HepG2 (cell line): Measurements from ENCODE around the gene EGF. TPM values are rescaled to one million over a fixed set of nuclear protein-coding genes. Genes with fewer than 3 reads are reported as not detected.

Source experiments
- ATAC-seq: fragments of 200-7000 bp; cut with Tn5 transposase; 3 replicates; pipeline ENCODE4 v1.9.1; 2020; ENCODE audit warnings: mild to moderate bottlenecking, moderate library complexity
- BruUV-seq: library from RNA; stranded (reverse); fragments of 400-500 nt; replicated peaks from 2 replicates; lab custom pipeline; 2021; lab: Mats Ljungman, UMichigan
- CTCF ChIA-PET: fragments of 300-600 bp; formaldehyde crosslinking; extraction: SDS; loops from one replicate; lab custom pipeline; 2021; ENCODE audit warnings: low total read pairs, inconsistent platforms, low intra/inter-chr PET ratio; lab: Yijun Ruan, JAX
- POLR2A ChIA-PET: fragments of 350-600 bp; sonication (Branson Sonifier 250); formaldehyde crosslinking; loops from one replicate; lab custom pipeline; 2020; ENCODE audit warnings: antibody characterized with exemption, inconsistent platforms; lab: Yijun Ruan, JAX
- DNase-seq: peaks from one replicate; pipeline ENCODE4 v3.0.0-alpha.2; 2015; ENCODE audit warnings: low spot score
- FAIRE-seq: peaks from 3 replicates; lab custom pipeline; 2011; peaks lifted over from hg19 to GRCh38; lab: Jason Lieb, UNC
- H2AFZ ChIP-seq: one replicate; pipeline ENCODE4 v1.6.1; 2011; ENCODE audit warnings: low read length, inconsistent platforms
- H3K27ac ChIP-seq: fragments of 300-600 bp; 3 replicates; pipeline ENCODE4 v1.8.0; 2011; ENCODE audit warnings: mixed run types, mild to moderate bottlenecking, mixed read lengths, low read length, inconsistent platforms; ENCODE audit not compliant: insufficient read depth; ENCODE audit errors: extremely low read length
- H3K27me3 ChIP-seq, 2 experiments: fragments of 200-600 bp in 1 of 2; 2 replicates in 1 of 2; 3 replicates in 1 of 2; pipeline versions ENCODE4 v1.6.0 to v1.8.0; 2011; ENCODE audit warnings: low read length in 2 of 2, mild to moderate bottlenecking in 2 of 2, moderate library complexity in 2 of 2, inconsistent platforms in 1 of 2; ENCODE audit not compliant: insufficient read depth in 2 of 2, control insufficient read depth in 1 of 2
- H3K36me3 ChIP-seq, 2 experiments: fragments of 200-600 bp in 1 of 2; replicated peaks in 1 of 2; 2 replicates in 1 of 2; 3 replicates in 1 of 2; pipeline versions ENCODE4 v1.5.1 to v1.8.0; 2011; ENCODE audit warnings: low read length in 2 of 2, inconsistent platforms in 1 of 2; ENCODE audit not compliant: insufficient read depth in 2 of 2, control insufficient read depth in 1 of 2
- H3K4me1 ChIP-seq: 2 replicates; pipeline ENCODE4 v1.5.1; 2012; ENCODE audit warnings: low read length, inconsistent platforms; ENCODE audit not compliant: insufficient read depth
- H3K4me2 ChIP-seq: 2 replicates; pipeline ENCODE4 v1.6.0; 2011; ENCODE audit warnings: low read depth, low read length, inconsistent platforms
- H3K4me3 ChIP-seq, 3 experiments: fragments of 200-600 bp in 1 of 3; sonication (generic), shearing (Covaris generic) in 1 of 3; replicated peaks in 1 of 3; 2 replicates each; pipeline ENCODE4 v1.5.1; 2011 to 2016; ENCODE audit warnings: low read length in 3 of 3, inconsistent platforms in 2 of 3, low read depth in 2 of 3, mild to moderate bottlenecking in 2 of 3, control low read depth in 1 of 3, mixed read lengths in 1 of 3; ENCODE audit not compliant: insufficient read depth in 1 of 3
- H3K79me2 ChIP-seq: one replicate; pipeline ENCODE4 v1.6.1; 2011; ENCODE audit warnings: low read length, inconsistent platforms; ENCODE audit not compliant: insufficient read depth
- H3K9ac ChIP-seq: 2 replicates; pipeline ENCODE4 v1.6.0; 2011; ENCODE audit warnings: mild to moderate bottlenecking, low read depth, low read length, inconsistent platforms; ENCODE audit not compliant: insufficient read depth
- H3K9me3 ChIP-seq: 2 replicates; pipeline ENCODE4 v1.5.1; 2012; ENCODE audit warnings: mild to moderate bottlenecking, low read length
- H4K20me1 ChIP-seq: 2 replicates; pipeline ENCODE4 v1.6.0; 2011; ENCODE audit warnings: inconsistent platforms, mild to moderate bottlenecking, low read length, moderate library complexity; ENCODE audit not compliant: insufficient read depth
- HOXA7 ChIP-seq: sonication (generic); formaldehyde crosslinking; IDR thresholded peaks from 2 replicates; pipeline ENCODE4 v1.8.1; 2022; ENCODE audit warnings: mild to moderate bottlenecking, missing genetic modification reagents, moderate library complexity
- IKZF1 ChIP-seq: fragments of 450-650 bp; IDR thresholded peaks from 2 replicates; pipeline ENCODE4 v1.7.1; 2016
- KLF15 ChIP-seq: sonication (generic); formaldehyde crosslinking; IDR thresholded peaks from 2 replicates; pipeline ENCODE4 v1.8.1; 2023; ENCODE audit warnings: borderline replicate concordance, mild to moderate bottlenecking, inconsistent platforms, missing genetic modification reagents, mixed read lengths
- ZHX1 ChIP-seq: sonication (generic); formaldehyde crosslinking; IDR thresholded peaks from 2 replicates; pipeline ENCODE4 v1.8.1; 2022; ENCODE audit warnings: low read depth, mild to moderate bottlenecking, missing genetic modification reagents
- ZNF101 ChIP-seq: sonication (generic); formaldehyde crosslinking; IDR thresholded peaks from 2 replicates; pipeline ENCODE4 v1.4.0; 2020; ENCODE audit warnings: mild to moderate bottlenecking, low read depth, missing genetic modification reagents, borderline replicate concordance
- ZNF136 ChIP-seq: sonication (generic); formaldehyde crosslinking; IDR thresholded peaks from 2 replicates; pipeline ENCODE4 v1.8.1; 2022; ENCODE audit warnings: low read depth, mild to moderate bottlenecking, moderate library complexity, missing genetic modification reagents
- ZNF160 ChIP-seq: sonication (generic); formaldehyde crosslinking; IDR thresholded peaks from 2 replicates; pipeline ENCODE4 v1.8.0; 2022; ENCODE audit warnings: mild to moderate bottlenecking, inconsistent platforms, missing genetic modification reagents
- ZNF781 ChIP-seq: sonication (generic); formaldehyde crosslinking; IDR thresholded peaks from 2 replicates; pipeline ENCODE4 v1.5.1; 2020; ENCODE audit warnings: borderline replicate concordance, mild to moderate bottlenecking, missing genetic modification reagents; ENCODE audit errors: not compliant biosample characterization
- ZSCAN21 ChIP-seq: sonication (generic); formaldehyde crosslinking; IDR thresholded peaks from 2 replicates; pipeline ENCODE4 v1.8.0; 2022; ENCODE audit warnings: mild to moderate bottlenecking, missing genetic modification reagents, moderate library complexity, borderline replicate concordance
- WGBS: methylation state at CpG from one replicate; pipeline ENCODE4 v1.1.6; 2017; ENCODE audit warnings: low lambda C conversion rate; 5-methylcytosine and 5-hydroxymethylcytosine counted together
- in situ Hi-C: cut with HindIII; loops from 2 replicates; pipeline ENCODE4 v1.10.0; 2017; ENCODE audit warnings: low pct_unique_long_range_greater_than_20kb; ENCODE audit not compliant: extremely low pct_ligation_motif_present
- intact Hi-C: fragments of 100-400 bp; cut with micrococcal nuclease; formaldehyde crosslinking; loops from one replicate; pipeline ENCODE4 v1.10.0; 2022; ENCODE audit not compliant: unreplicated experiment
- polyA plus RNA-seq, 8 experiments: library from polyadenylated mRNA; depleted of rRNA in 3 of 8; stranded (reverse) in 7 of 8; unstranded in 1 of 8; fragments of >200 nt; fragmentation: Illumina TruSeq in 4 of 8; extraction: Trizol in 4 of 8; gene quantifications; 2 replicates each; pipeline versions ENCODE4 v1.2.1 to v1.2.3, GENCODE V29; 2011 to 2016; ENCODE audit warnings: low read depth in 4 of 8, missing spikeins in 1 of 8, mixed read lengths in 1 of 8; ENCODE audit not compliant: insufficient read depth in 1 of 8
- total RNA-seq, 5 experiments: library from RNA; depleted of rRNA; stranded (reverse); fragments of >200 nt; fragmentation: Illumina TruSeq; extraction: Trizol; gene quantifications; 2 replicates each; pipeline ENCODE4 v1.2.3, GENCODE V29; 2016; ENCODE audit warnings: low read depth in 1 of 5
- TF ChIP-seq, protein P1 (sequence below): sonication (generic); formaldehyde crosslinking; IDR thresholded peaks from 2 replicates; pipeline ENCODE4 v1.4.0; 2020; ENCODE audit warnings: missing genetic modification reagents, borderline replicate concordance
- TF ChIP-seq, protein P2 (sequence below): sonication (generic); formaldehyde crosslinking; IDR thresholded peaks from 2 replicates; pipeline ENCODE4 v1.5.0; 2020; ENCODE audit warnings: missing genetic modification reagents, mild to moderate bottlenecking, borderline replicate concordance

The EGF gene
- total and polyA plus RNA-seq, 2 of the 13 experiments (the other 11 are each of a cell fraction or from before 2014, with no cell fraction given), result 0.07 to 0.08 TPM

DNA sequence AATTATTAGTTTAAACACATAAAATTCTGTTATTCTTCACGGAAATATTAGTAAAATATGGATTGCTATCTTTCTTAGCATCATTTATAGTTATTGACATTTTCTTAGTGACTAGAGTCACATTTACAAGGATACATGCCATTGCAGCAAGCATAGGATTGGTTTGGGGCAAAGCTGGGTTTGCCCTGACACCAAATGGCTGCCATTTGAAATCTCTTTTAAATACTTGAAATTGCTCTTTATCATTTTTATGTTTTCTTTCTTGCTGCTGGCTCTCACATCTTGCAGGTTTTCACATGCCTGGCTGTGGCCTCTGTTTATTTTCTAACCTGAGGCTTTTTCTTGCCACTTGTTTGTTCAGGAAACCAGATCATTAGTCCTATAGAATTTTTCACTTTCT is 39.9 kb downstream of the EGF start (continued):
- TF ChIP-seq, protein P1, sequence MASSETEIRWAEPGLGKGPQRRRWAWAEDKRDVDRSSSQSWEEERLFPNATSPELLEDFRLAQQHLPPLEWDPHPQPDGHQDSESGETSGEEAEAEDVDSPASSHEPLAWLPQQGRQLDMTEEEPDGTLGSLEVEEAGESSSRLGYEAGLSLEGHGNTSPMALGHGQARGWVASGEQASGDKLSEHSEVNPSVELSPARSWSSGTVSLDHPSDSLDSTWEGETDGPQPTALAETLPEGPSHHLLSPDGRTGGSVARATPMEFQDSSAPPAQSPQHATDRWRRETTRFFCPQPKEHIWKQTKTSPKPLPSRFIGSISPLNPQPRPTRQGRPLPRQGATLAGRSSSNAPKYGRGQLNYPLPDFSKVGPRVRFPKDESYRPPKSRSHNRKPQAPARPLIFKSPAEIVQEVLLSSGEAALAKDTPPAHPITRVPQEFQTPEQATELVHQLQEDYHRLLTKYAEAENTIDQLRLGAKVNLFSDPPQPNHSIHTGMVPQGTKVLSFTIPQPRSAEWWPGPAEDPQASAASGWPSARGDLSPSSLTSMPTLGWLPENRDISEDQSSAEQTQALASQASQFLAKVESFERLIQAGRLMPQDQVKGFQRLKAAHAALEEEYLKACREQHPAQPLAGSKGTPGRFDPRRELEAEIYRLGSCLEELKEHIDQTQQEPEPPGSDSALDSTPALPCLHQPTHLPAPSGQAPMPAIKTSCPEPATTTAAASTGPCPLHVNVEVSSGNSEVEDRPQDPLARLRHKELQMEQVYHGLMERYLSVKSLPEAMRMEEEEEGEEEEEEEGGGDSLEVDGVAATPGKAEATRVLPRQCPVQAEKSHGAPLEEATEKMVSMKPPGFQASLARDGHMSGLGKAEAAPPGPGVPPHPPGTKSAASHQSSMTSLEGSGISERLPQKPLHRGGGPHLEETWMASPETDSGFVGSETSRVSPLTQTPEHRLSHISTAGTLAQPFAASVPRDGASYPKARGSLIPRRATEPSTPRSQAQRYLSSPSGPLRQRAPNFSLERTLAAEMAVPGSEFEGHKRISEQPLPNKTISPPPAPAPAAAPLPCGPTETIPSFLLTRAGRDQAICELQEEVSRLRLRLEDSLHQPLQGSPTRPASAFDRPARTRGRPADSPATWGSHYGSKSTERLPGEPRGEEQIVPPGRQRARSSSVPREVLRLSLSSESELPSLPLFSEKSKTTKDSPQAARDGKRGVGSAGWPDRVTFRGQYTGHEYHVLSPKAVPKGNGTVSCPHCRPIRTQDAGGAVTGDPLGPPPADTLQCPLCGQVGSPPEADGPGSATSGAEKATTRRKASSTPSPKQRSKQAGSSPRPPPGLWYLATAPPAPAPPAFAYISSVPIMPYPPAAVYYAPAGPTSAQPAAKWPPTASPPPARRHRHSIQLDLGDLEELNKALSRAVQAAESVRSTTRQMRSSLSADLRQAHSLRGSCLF (CRISPR knock-in tag), result no peak

GRCh38 chr4:109953556-109953955 is 40.9 kb downstream of the EGF start:
- no peak overlapping the region for H3K4me3 ChIP-seq
- no peaks in the 10 kb centered on the region; a peak in 1 of 5 replicates for H3K27me3 ChIP-seq
- H3K4me1 ChIP-seq, result no peaks in the 10 kb centered on the region
- TF ChIP-seq ZNF160 (no peak), ZNF781 (CRISPR knock-in tag) (no peak), HOXA7 (no peak), KLF15 (CRISPR knock-in tag) (no peak), ZSCAN21 (CRISPR knock-in tag) (no peak), ZHX1 (CRISPR knock-in tag) (no peak), IKZF1 (no peak), ZNF136 (CRISPR knock-in tag) (no peak), ZNF101 (CRISPR knock-in tag) (no peak)
- TF ChIP-seq, protein P2, sequence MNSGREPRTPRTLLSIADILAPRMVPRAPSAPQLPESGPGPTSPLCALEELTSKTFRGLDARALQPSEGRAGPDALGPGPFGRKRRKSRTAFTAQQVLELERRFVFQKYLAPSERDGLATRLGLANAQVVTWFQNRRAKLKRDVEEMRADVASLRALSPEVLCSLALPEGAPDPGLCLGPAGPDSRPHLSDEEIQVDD, result no peak
- H3K79me2 ChIP-seq, result no peaks in the 10 kb centered on the region
- no peaks in the 10 kb centered on the region for H3K9me3 ChIP-seq
- no peak for DNase-seq
- no peak for ATAC-seq
- BruUV-seq, result no TSS peak
- no peaks in the 10 kb centered on the region for H4K20me1 ChIP-seq
- WGBS, result 41% methylated on average over 3 of the region's 3 CpGs
- in situ Hi-C loops, result no loop called here
- H3K9ac ChIP-seq, result no peak overlapping the region
- ChIA-PET POLR2A (no interaction called here), CTCF (no interaction called here)
- no peak overlapping the region for H3K27ac ChIP-seq
- intact Hi-C loops, result loop anchor here (5.0 kb wide), 1 partner anchor 434 kb away; no protein-coding TSS in a partner anchor
- no peak overlapping the region for H3K4me2 ChIP-seq
- no peak for FAIRE-seq
- H3K36me3 ChIP-seq, result no peaks in the 10 kb centered on the region
- H2AFZ ChIP-seq, result no peak overlapping the region
